ENCODE data around the gene LAMTOR2. TPM values are rescaled to one million over a fixed set of nuclear protein-coding genes. Genes with fewer than 3 reads are reported as not detected.

LAMTOR2 gene
- total RNA-seq, 4 donors from 2014 or later: 17.3 to 97.6 (median 38.1) TPM

GRCh38 chr1:156072251-156072650, 17.7 kb downstream of the LAMTOR2 start:
- no peak overlapping the region for H3K27ac ChIP-seq
- intact Hi-C loops (cut with DNase I; ENCODE audit: low total_unique reads): no loop called here
- no peaks in the 10 kb centered on the region for H3K9me3 ChIP-seq
- no peaks in the 10 kb centered on the region for H3K27me3 ChIP-seq
- H3K4me3 ChIP-seq: no peak overlapping the region
- no peaks in the 10 kb centered on the region for H3K36me3 ChIP-seq
- TF ChIP-seq CTCF (IDR thresholded peaks at IDR 0.05): no peak
- no peak for TF ChIP-seq POLR2A (IDR thresholded peaks at IDR 0.05)
- no peak for DNase-seq
- H3K4me1 ChIP-seq: no peaks in the 10 kb centered on the region

- no peak for DNase-seq
- no peak overlapping the region for H3K4me3 ChIP-seq
- intact Hi-C loops (cut with DNase I; ENCODE audit: low total_unique reads): no loop called here
Observed at GRCh38 chr1:156073110-156073687, 18.6 kb downstream of the LAMTOR2 start.

GRCh38 chr1:156073740-156074139, 19.2 kb downstream of the LAMTOR2 start:
- Histone ChIP-seq H3K4me3 (no peak overlapping the region), H3K27ac (no peak overlapping the region), H3K9me3 (no peaks in the 10 kb centered on the region), H3K27me3 (no peaks in the 10 kb centered on the region), H3K36me3 (no peaks in the 10 kb centered on the region), H3K4me1 (no peaks in the 10 kb centered on the region)
- intact Hi-C loops (cut with DNase I; ENCODE audit: low total_unique reads): no loop called here
- DNase-seq: no peak
- TF ChIP-seq CTCF (IDR thresholded peaks at IDR 0.05): no peak
- TF ChIP-seq POLR2A (IDR thresholded peaks at IDR 0.05): no peak

More at GRCh38 chr1:156073110-156073687, 18.6 kb downstream of the LAMTOR2 start:
- TF ChIP-seq CTCF (IDR thresholded peaks at IDR 0.05) (no peak), POLR2A (IDR thresholded peaks at IDR 0.05) (no peak)
- Histone ChIP-seq H3K27me3 (no peaks in the 10 kb centered on the region), H3K9me3 (no peaks in the 10 kb centered on the region), H3K27ac (no peak overlapping the region), H3K4me1 (no peaks in the 10 kb centered on the region), H3K36me3 (no peaks in the 10 kb centered on the region)

- Histone ChIP-seq H3K4me3 (no peak overlapping the region), H3K27ac (no peak overlapping the region), H3K9me3 (no peaks in the 10 kb centered on the region), H3K27me3 (no peaks in the 10 kb centered on the region), H3K36me3 (no peaks in the 10 kb centered on the region), H3K4me1 (no peaks in the 10 kb centered on the region)
- TF ChIP-seq CTCF (IDR thresholded peaks at IDR 0.05): no peak
- no peak for TF ChIP-seq POLR2A (IDR thresholded peaks at IDR 0.05)
- no peak for DNase-seq
- intact Hi-C loops (cut with DNase I; ENCODE audit: low total_unique reads): no loop called here
Observed at GRCh38 chr1:156074661-156075060, 20.1 kb downstream of the LAMTOR2 start.

- Histone ChIP-seq H3K4me1 (no peaks in the 10 kb centered on the region), H3K27me3 (no peaks in the 10 kb centered on the region), H3K27ac (no peak overlapping the region), H3K36me3 (no peaks in the 10 kb centered on the region), H3K4me3 (no peak overlapping the region), H3K9me3 (no peaks in the 10 kb centered on the region)
- no peak for DNase-seq
- TF ChIP-seq CTCF (IDR thresholded peaks at IDR 0.05) (no peak), POLR2A (IDR thresholded peaks at IDR 0.05) (no peak)
- intact Hi-C loops (cut with DNase I; ENCODE audit: low total_unique reads): no loop called here
Observed at GRCh38 chr1:156075162-156075561, 20.6 kb downstream of the LAMTOR2 start.

Data from uterus (tissue), 4 donors.